ENCODE results near the gene PYCR2. TPM values are rescaled to one million over a fixed set of nuclear protein-coding genes. Genes with fewer than 3 reads are reported as not detected.

Gene PYCR2
- total and polyA plus RNA-seq, 4 donors: 22.1 to 61.9 (median 51.9) TPM

GRCh38 chr1:225897595-225898514 lies 26.2 kb downstream of the PYCR2 start:
- DNase-seq (ENCODE audit: low read depth in 4 of 6, low spot score in 6 of 6): no peak
- no peaks in the 10 kb centered on the region for H3K36me3 ChIP-seq (ENCODE audit: control insufficient read depth, insufficient read depth, low read length)

DNA sequence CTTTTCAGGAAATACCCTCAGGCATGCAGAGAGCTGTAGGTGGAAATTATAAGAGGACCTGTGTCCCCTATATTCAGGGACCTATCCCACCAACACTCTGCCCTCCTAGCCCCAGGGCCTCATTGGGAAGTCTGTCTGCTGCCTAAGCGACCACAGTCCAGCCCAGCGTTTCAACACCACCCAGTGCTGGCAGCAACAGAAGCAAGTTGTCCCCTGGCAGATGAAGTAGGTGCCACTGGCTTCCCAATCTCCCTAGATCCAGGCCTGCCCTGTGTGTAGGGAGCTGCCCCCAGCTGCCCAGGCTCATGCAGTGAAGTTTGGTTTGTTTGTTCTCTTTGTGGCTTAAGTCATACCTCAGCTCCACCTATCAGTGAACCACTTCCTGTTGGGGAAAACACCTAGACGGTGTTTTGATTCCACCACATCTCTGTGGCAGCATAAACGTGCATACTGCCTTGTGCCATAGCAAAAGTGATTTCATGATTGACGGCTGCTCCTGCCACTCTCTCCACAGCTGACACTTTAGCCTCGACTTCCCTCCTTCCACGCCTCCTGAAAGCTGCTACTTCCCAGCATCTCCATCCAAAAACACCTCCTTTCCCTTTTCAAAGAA lies 27.0 kb downstream of the PYCR2 start:
- Histone ChIP-seq H3K4me3 (ENCODE audit: low read depth, low read length) (no peak overlapping the region), H3K36me3 (ENCODE audit: control insufficient read depth, insufficient read depth, low read length) (no peaks in the 10 kb centered on the region), H3K27ac (ENCODE audit: low read depth, low read length) (no peak overlapping the region), H3K27me3 (ENCODE audit: control insufficient read depth, insufficient read depth, low read length) (no peaks in the 10 kb centered on the region), H3K9me3 (ENCODE audit: control insufficient read depth, insufficient read depth, low read length) (no peaks in the 10 kb centered on the region), H3K4me1 (ENCODE audit: control insufficient read depth, insufficient read depth, low read length) (no peaks in the 10 kb centered on the region)
- DNase-seq (ENCODE audit: low read depth in 4 of 6, low spot score in 6 of 6): no peak
- 82% methylated on average over 7 of the region's 7 CpGs for WGBS (ENCODE audit: insufficient coverage)

More at GRCh38 chr1:225897595-225898514, 26.2 kb downstream of the PYCR2 start:
- H3K27me3 ChIP-seq (ENCODE audit: control insufficient read depth, insufficient read depth, low read length): no peaks in the 10 kb centered on the region
- H3K27ac ChIP-seq (ENCODE audit: low read depth, low read length): no peak overlapping the region
- H3K9me3 ChIP-seq (ENCODE audit: control insufficient read depth, insufficient read depth, low read length): no peaks in the 10 kb centered on the region
- H3K4me3 ChIP-seq (ENCODE audit: low read depth, low read length): no peak overlapping the region
- no peaks in the 10 kb centered on the region for H3K4me1 ChIP-seq (ENCODE audit: control insufficient read depth, insufficient read depth, low read length)
- WGBS (ENCODE audit: insufficient coverage): 89% methylated on average over 15 of the region's 19 CpGs

DNA sequence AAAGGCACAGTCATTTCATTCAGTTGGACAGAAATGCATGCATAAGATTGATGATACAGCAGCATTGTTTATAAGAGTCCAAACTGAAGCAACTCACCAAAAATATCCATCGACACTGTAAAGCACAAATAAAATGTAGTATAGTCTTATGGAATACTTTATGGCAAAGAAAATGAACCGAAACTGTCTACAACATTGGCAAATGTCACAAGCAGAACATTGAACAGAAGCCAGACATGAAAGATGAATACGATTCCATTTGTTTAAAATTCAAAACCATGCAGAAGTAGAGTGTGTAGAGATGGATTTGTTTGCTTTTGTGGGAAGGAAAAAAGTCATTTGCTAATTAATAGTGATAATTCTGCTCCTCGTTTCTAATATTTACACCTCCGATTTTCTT lies 27.6 kb downstream of the PYCR2 start:
- WGBS (ENCODE audit: insufficient coverage): 67% methylated on average over 1 of the region's 5 CpGs
- no peaks in the 10 kb centered on the region for H3K27me3 ChIP-seq (ENCODE audit: control insufficient read depth, insufficient read depth, low read length)
- no peak overlapping the region for H3K4me3 ChIP-seq (ENCODE audit: low read depth, low read length)
- H3K27ac ChIP-seq (ENCODE audit: low read depth, low read length): no peak overlapping the region
- no peaks in the 10 kb centered on the region for H3K4me1 ChIP-seq (ENCODE audit: control insufficient read depth, insufficient read depth, low read length)
- H3K36me3 ChIP-seq (ENCODE audit: control insufficient read depth, insufficient read depth, low read length): no peaks in the 10 kb centered on the region
- peak in 1 of 6 donors; percentile 57 for DNase-seq (ENCODE audit: low read depth in 4 of 6, low spot score in 6 of 6)
- no peaks in the 10 kb centered on the region for H3K9me3 ChIP-seq (ENCODE audit: control insufficient read depth, insufficient read depth, low read length)

DNA sequence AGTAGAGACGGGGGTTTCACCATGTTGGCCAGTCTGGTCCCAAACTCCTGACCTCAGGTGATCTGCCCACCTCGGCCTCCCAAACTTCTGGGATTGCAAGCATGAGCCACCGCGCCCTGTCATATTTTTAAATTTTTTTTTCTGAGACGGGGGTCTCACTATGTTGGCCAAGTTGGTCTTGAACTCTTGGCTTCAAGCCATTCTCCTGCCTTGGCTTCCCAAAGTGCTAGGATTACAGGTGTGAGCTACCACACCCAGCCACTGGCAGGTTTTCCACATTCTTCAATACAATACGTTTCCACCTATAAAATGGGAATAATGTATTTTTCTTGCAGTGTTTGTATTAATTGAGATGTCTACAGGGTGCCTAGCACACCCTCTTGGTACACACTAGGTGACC lies 31.7 kb downstream of the PYCR2 start:
- 92% methylated on average over 5 of the region's 6 CpGs for WGBS (ENCODE audit: insufficient coverage)

GRCh38 chr1:225891229-225891972 lies 32.6 kb downstream of the PYCR2 start:
- no peak overlapping the region for H3K27ac ChIP-seq (ENCODE audit: low read depth, low read length)
- DNase-seq (ENCODE audit: low read depth in 4 of 6, low spot score in 6 of 6): no peak
- H3K4me1 ChIP-seq (ENCODE audit: control insufficient read depth, insufficient read depth, low read length): no peaks in the 10 kb centered on the region
- H3K4me3 ChIP-seq (ENCODE audit: low read depth, low read length): no peak overlapping the region
- WGBS (ENCODE audit: insufficient coverage): 93% methylated on average over 14 of the region's 14 CpGs
- H3K27me3 ChIP-seq (ENCODE audit: control insufficient read depth, insufficient read depth, low read length): peaks cover 3% of the 10 kb centered on the region
- no peaks in the 10 kb centered on the region for H3K36me3 ChIP-seq (ENCODE audit: control insufficient read depth, insufficient read depth, low read length)
- no peaks in the 10 kb centered on the region for H3K9me3 ChIP-seq (ENCODE audit: control insufficient read depth, insufficient read depth, low read length)

More for the DNA sequence above, 31.7 kb downstream of the PYCR2 start:
- no peak overlapping the region for H3K27ac ChIP-seq (ENCODE audit: low read depth, low read length)
- no peaks in the 10 kb centered on the region for H3K27me3 ChIP-seq (ENCODE audit: control insufficient read depth, insufficient read depth, low read length)
- H3K36me3 ChIP-seq (ENCODE audit: control insufficient read depth, insufficient read depth, low read length): no peaks in the 10 kb centered on the region
- no peaks in the 10 kb centered on the region for H3K4me1 ChIP-seq (ENCODE audit: control insufficient read depth, insufficient read depth, low read length)
- DNase-seq (ENCODE audit: low read depth in 4 of 6, low spot score in 6 of 6): no peak
- no peaks in the 10 kb centered on the region for H3K9me3 ChIP-seq (ENCODE audit: control insufficient read depth, insufficient read depth, low read length)
- no peak overlapping the region for H3K4me3 ChIP-seq (ENCODE audit: low read depth, low read length)

DNA sequence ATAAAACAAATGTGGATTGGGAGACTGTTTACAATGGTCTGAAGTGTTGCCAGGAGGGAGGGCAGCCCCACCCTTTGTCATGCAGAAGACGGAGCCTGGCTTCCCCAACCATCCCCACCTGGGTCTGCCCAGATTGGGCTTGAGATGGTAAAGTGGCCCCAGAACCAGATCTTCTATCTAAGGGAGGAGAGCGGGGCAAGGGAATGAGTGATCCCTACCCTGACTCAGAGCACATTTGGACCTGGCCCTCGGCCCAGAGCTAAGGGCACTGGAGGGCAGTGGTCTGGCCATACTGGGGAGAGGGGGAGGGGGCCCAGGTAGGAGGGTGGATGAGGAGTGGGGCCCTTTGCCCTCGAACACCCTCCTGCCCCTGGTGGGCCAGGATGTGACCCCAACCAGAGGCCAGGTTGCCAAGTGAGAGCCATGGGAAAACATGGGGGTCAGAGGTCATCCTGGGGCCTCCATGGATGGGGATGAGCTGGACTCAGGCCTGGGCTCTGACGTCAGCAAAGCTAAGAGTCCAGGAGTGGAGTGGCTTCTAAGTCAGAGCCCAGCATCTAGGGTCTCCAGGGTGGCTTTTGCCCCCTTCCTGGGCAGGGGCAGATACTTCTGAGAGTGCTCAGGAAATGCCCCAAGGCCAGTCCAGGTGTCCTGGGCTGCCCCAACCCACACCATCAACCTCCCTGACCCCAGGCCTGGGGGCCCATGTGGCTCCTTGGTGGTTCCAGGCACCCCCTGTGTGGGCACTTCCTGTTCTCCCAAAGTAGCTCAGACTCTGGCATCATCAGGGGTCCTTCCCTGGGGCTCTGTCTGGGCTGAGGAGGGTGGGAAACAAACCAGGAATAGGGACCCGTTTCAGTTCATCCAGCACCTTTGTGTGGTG lies 33.5 kb downstream of the PYCR2 start:
- WGBS (ENCODE audit: insufficient coverage): 46% methylated on average over 4 of the region's 6 CpGs
- H3K27ac ChIP-seq (ENCODE audit: low read depth, low read length): no peak overlapping the region
- H3K4me1 ChIP-seq (ENCODE audit: control insufficient read depth, insufficient read depth, low read length): no peaks in the 10 kb centered on the region
- H3K4me3 ChIP-seq (ENCODE audit: low read depth, low read length): no peak overlapping the region
- DNase-seq (ENCODE audit: low read depth in 4 of 6, low spot score in 6 of 6): no peak
- H3K36me3 ChIP-seq (ENCODE audit: control insufficient read depth, insufficient read depth, low read length): no peaks in the 10 kb centered on the region
- H3K27me3 ChIP-seq (ENCODE audit: control insufficient read depth, insufficient read depth, low read length): peaks cover 5% of the 10 kb centered on the region
- H3K9me3 ChIP-seq (ENCODE audit: control insufficient read depth, insufficient read depth, low read length): no peaks in the 10 kb centered on the region

DNA sequence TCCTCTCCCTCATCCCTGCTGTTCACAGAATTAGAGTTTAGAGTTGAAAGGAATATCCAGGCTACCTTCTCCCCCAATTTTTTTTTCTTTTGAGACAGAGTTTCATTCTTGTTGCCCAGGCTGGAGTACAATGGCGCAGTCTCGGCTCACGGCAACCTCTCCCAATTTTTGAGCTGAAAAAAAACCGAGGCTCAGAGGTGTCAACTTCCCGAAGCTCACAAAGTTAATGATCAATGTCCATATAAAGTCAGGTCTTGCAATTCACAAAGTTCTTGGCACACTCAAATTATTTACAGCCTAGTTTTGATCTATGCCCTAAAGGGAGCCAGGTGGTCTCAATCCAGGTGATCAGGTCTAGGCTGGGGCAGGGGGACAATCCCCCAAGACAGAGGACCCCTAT lies 34.3 kb downstream of the PYCR2 start:
- Histone ChIP-seq H3K4me3 (ENCODE audit: low read depth, low read length) (no peak overlapping the region), H3K27me3 (ENCODE audit: control insufficient read depth, insufficient read depth, low read length) (peaks cover 5% of the 10 kb centered on the region), H3K27ac (ENCODE audit: low read depth, low read length) (no peak overlapping the region), H3K36me3 (ENCODE audit: control insufficient read depth, insufficient read depth, low read length) (no peaks in the 10 kb centered on the region), H3K9me3 (ENCODE audit: control insufficient read depth, insufficient read depth, low read length) (no peaks in the 10 kb centered on the region), H3K4me1 (ENCODE audit: control insufficient read depth, insufficient read depth, low read length) (no peaks in the 10 kb centered on the region)
- 94% methylated on average over 5 of the region's 5 CpGs for WGBS (ENCODE audit: insufficient coverage)
- DNase-seq (ENCODE audit: low read depth in 4 of 6, low spot score in 6 of 6): no peak

DNA sequence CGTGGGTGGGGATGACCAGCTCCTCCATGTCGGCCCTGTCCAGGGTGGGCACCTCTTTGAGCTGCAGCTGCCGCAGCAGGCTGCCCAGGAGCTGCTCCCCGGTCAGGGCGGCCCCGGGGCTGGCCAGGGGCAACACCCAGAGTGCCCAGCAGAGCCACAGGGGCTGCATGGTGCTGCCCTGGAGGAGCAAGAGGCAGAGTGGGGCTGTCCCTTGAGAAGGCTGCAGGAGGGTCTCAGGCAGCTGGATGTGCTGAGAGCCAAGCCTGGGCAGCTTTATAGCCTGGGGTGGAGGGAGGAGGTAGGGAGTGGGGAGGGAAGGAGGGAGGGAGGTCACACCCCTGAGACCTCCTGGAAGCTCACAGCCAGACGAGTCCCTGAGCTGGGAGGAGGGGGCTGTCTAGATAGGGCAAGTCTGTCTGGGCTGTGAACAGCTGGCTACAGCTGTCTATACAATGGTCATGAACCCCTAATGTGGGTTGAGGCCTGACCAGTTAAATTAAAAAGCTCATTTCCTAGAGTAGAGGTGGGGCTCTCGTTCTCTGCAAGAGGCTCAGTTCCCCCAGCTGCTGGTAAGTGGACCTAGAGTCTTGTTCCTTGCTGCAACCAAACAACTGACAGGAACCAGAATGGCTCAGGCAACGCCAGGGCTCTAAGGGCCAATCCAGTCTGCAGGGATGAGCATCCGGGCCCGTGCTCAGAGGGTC lies 35.0 kb downstream of the PYCR2 start, which contains the start of gene LEFTY1:
TSS of gene LEFTY1 (minus strand) at position 249 of the 704 bp plus-strand sequence. CDS start at position 169, 80 bp downstream.
- Histone ChIP-seq H3K9me3 (ENCODE audit: control insufficient read depth, insufficient read depth, low read length) (no peaks in the 10 kb centered on the region), H3K4me3 (ENCODE audit: low read depth, low read length) (no peak within 1 kb of the TSS), H3K27ac (ENCODE audit: low read depth, low read length) (no peak within 1 kb of the TSS), H3K36me3 (ENCODE audit: control insufficient read depth, insufficient read depth, low read length) (no peaks in the 10 kb centered on the region), H3K27me3 (ENCODE audit: control insufficient read depth, insufficient read depth, low read length) (peaks cover 5% of the 10 kb centered on the region), H3K4me1 (ENCODE audit: control insufficient read depth, insufficient read depth, low read length) (no peaks in the 10 kb centered on the region)
- DNase-seq (ENCODE audit: low read depth in 4 of 6, low spot score in 6 of 6): no peak
- 67% methylated on average over 11 of the region's 11 CpGs for WGBS (ENCODE audit: insufficient coverage)
